Measurements from ENCODE around the gene FERMT3. TPM values are rescaled to one million over a fixed set of nuclear protein-coding genes. Genes with fewer than 3 reads are reported as not detected.

The FERMT3 gene
- total and polyA plus RNA-seq, 5 donors = 5.2 to 17.5 (median 10.9) TPM

- ATAC-seq (peak; percentile 1), DNase-seq (peak in 1 of 3 donors; percentile 61)
- Histone ChIP-seq H3K27me3 (ENCODE audit: control insufficient read depth, insufficient read depth) (no peaks in the 10 kb centered on the region), H3K4me1 (ENCODE audit: control insufficient read depth, insufficient read depth, low read length) (no peaks in the 10 kb centered on the region), H3K27ac (ENCODE audit: low read length) (peak overlapping the region; percentile 73), H3K4me3 (ENCODE audit: low read length) (peak overlapping the region; percentile 13), H3K9me3 (ENCODE audit: control insufficient read depth, low read length) (no peaks in the 10 kb centered on the region)
- WGBS = 71% methylated on average over 23 of the region's 23 CpGs
- intact Hi-C loops (cut with DNase I) = loop anchor here in 1 of 4 donors (5.0 kb wide), 1 partner anchor 94 kb away; the partner anchor contains the start of gene CATSPERZ
Measured at GRCh38 chr11:64208086-64208795, 1.7 kb downstream of the FERMT3 start.

GRCh38 chr11:64208796-64209562 lies 2.5 kb downstream of the FERMT3 start:
- no peaks in the 10 kb centered on the region for H3K27me3 ChIP-seq (ENCODE audit: control insufficient read depth, insufficient read depth)
- no peaks in the 10 kb centered on the region for H3K4me1 ChIP-seq (ENCODE audit: control insufficient read depth, insufficient read depth, low read length)
- WGBS = 83% methylated on average over 18 of the region's 18 CpGs
- intact Hi-C loops (cut with DNase I) = loop anchor here in 1 of 4 donors (5.0 kb wide), 1 partner anchor 93 kb away; the partner anchor contains the start of gene CATSPERZ
- no peak for ATAC-seq
- DNase-seq = no peak
- H3K27ac ChIP-seq (ENCODE audit: low read length) = no peak overlapping the region
- H3K9me3 ChIP-seq (ENCODE audit: control insufficient read depth, low read length) = no peaks in the 10 kb centered on the region
- no peak overlapping the region for H3K4me3 ChIP-seq (ENCODE audit: low read length)

GRCh38 chr11:64209563-64209843 lies 3.0 kb downstream of the FERMT3 start:
- intact Hi-C loops (cut with DNase I) = loop anchor here in 1 of 4 donors (5.0 kb wide), 1 partner anchor 93 kb away; the partner anchor contains the start of gene CATSPERZ

GRCh38 chr11:64210301-64211020 lies 3.9 kb downstream of the FERMT3 start:
- DNase-seq (peak in 1 of 3 donors; percentile 47), ATAC-seq (no peak)
- H3K27ac ChIP-seq (ENCODE audit: low read length) = no peak overlapping the region
- no peak overlapping the region for H3K4me3 ChIP-seq (ENCODE audit: low read length)
- WGBS = 94% methylated on average over 24 of the region's 24 CpGs
- intact Hi-C loops (cut with DNase I) = no loop called here
- H3K9me3 ChIP-seq (ENCODE audit: control insufficient read depth, low read length) = no peaks in the 10 kb centered on the region
- no peaks in the 10 kb centered on the region for H3K4me1 ChIP-seq (ENCODE audit: control insufficient read depth, insufficient read depth, low read length)
- H3K27me3 ChIP-seq (ENCODE audit: control insufficient read depth, insufficient read depth) = no peaks in the 10 kb centered on the region

More at GRCh38 chr11:64209563-64209843, 3.0 kb downstream of the FERMT3 start:
- Histone ChIP-seq H3K9me3 (ENCODE audit: control insufficient read depth, low read length) (no peaks in the 10 kb centered on the region), H3K27ac (ENCODE audit: low read length) (no peak overlapping the region), H3K4me3 (ENCODE audit: low read length) (no peak overlapping the region), H3K4me1 (ENCODE audit: control insufficient read depth, insufficient read depth, low read length) (no peaks in the 10 kb centered on the region), H3K27me3 (ENCODE audit: control insufficient read depth, insufficient read depth) (no peaks in the 10 kb centered on the region)
- DNase-seq (no peak), ATAC-seq (no peak)
- 82% methylated on average over 8 of the region's 8 CpGs for WGBS

- no peaks in the 10 kb centered on the region for H3K27me3 ChIP-seq (ENCODE audit: control insufficient read depth, insufficient read depth)
- intact Hi-C loops (cut with DNase I) = no loop called here
- ATAC-seq = no peak
- H3K27ac ChIP-seq (ENCODE audit: low read length) = no peak overlapping the region
- H3K9me3 ChIP-seq (ENCODE audit: control insufficient read depth, low read length) = no peaks in the 10 kb centered on the region
- H3K4me1 ChIP-seq (ENCODE audit: control insufficient read depth, insufficient read depth, low read length) = no peaks in the 10 kb centered on the region
- no peak overlapping the region for H3K4me3 ChIP-seq (ENCODE audit: low read length)
- 89% methylated on average over 30 of the region's 30 CpGs for WGBS
- DNase-seq = peak in 1 of 3 donors; percentile 63
Measured at GRCh38 chr11:64211181-64211872, 4.8 kb downstream of the FERMT3 start.

- WGBS = 86% methylated on average over 6 of the region's 6 CpGs
- Histone ChIP-seq H3K27ac (ENCODE audit: low read length) (no peak overlapping the region), H3K27me3 (ENCODE audit: control insufficient read depth, insufficient read depth) (no peaks in the 10 kb centered on the region), H3K4me3 (ENCODE audit: low read length) (no peak overlapping the region), H3K4me1 (ENCODE audit: control insufficient read depth, insufficient read depth, low read length) (no peaks in the 10 kb centered on the region), H3K9me3 (ENCODE audit: control insufficient read depth, low read length) (no peaks in the 10 kb centered on the region)
- intact Hi-C loops (cut with DNase I) = no loop called here
- DNase-seq = no peak
- no peak for ATAC-seq
Measured at GRCh38 chr11:64216879-64217278, 10.4 kb downstream of the FERMT3 start.

- 75% methylated on average over 11 of the region's 11 CpGs for WGBS
- H3K9me3 ChIP-seq (ENCODE audit: control insufficient read depth, low read length) = no peaks in the 10 kb centered on the region
- intact Hi-C loops (cut with DNase I) = no loop called here
- no peak overlapping the region for H3K4me3 ChIP-seq (ENCODE audit: low read length)
- ATAC-seq (peak in 1 of 2 donors; percentile 8), DNase-seq (peak in 1 of 3 donors; percentile 57)
- H3K27ac ChIP-seq (ENCODE audit: low read length) = no peak overlapping the region
- H3K4me1 ChIP-seq (ENCODE audit: control insufficient read depth, insufficient read depth, low read length) = no peaks in the 10 kb centered on the region
- H3K27me3 ChIP-seq (ENCODE audit: control insufficient read depth, insufficient read depth) = no peaks in the 10 kb centered on the region
Measured at GRCh38 chr11:64218628-64219353, 12.3 kb downstream of the FERMT3 start.

GRCh38 chr11:64219354-64219684 lies 12.8 kb downstream of the FERMT3 start:
- peak; percentile 5 for ATAC-seq
- no peak overlapping the region for H3K27ac ChIP-seq (ENCODE audit: low read length)
- H3K4me1 ChIP-seq (ENCODE audit: control insufficient read depth, insufficient read depth, low read length) = no peaks in the 10 kb centered on the region
- DNase-seq = peak in 1 of 3 donors; percentile 57
- intact Hi-C loops (cut with DNase I) = no loop called here
- no peaks in the 10 kb centered on the region for H3K9me3 ChIP-seq (ENCODE audit: control insufficient read depth, low read length)
- no peaks in the 10 kb centered on the region for H3K27me3 ChIP-seq (ENCODE audit: control insufficient read depth, insufficient read depth)
- H3K4me3 ChIP-seq (ENCODE audit: low read length) = no peak overlapping the region
- WGBS = 83% methylated on average over 7 of the region's 7 CpGs

- H3K27ac ChIP-seq (ENCODE audit: low read length) = no peak overlapping the region
- 90% methylated on average over 10 of the region's 10 CpGs for WGBS
- ATAC-seq (no peak), DNase-seq (peak in 1 of 3 donors; percentile 52)
- no peaks in the 10 kb centered on the region for H3K4me1 ChIP-seq (ENCODE audit: control insufficient read depth, insufficient read depth, low read length)
- intact Hi-C loops (cut with DNase I) = no loop called here
- H3K4me3 ChIP-seq (ENCODE audit: low read length) = no peak overlapping the region
- no peaks in the 10 kb centered on the region for H3K9me3 ChIP-seq (ENCODE audit: control insufficient read depth, low read length)
- no peaks in the 10 kb centered on the region for H3K27me3 ChIP-seq (ENCODE audit: control insufficient read depth, insufficient read depth)
Measured at GRCh38 chr11:64219755-64220154, 13.2 kb downstream of the FERMT3 start.

- no peaks in the 10 kb centered on the region for H3K27me3 ChIP-seq (ENCODE audit: control insufficient read depth, insufficient read depth)
- H3K9me3 ChIP-seq (ENCODE audit: control insufficient read depth, low read length) = no peaks in the 10 kb centered on the region
- H3K4me1 ChIP-seq (ENCODE audit: control insufficient read depth, insufficient read depth, low read length) = peaks cover 3% of the 10 kb centered on the region
- peak in 1 of 2 donors; percentile 3 for ATAC-seq
- no peak overlapping the region for H3K27ac ChIP-seq (ENCODE audit: low read length)
- intact Hi-C loops (cut with DNase I) = no loop called here
- 91% methylated on average over 17 of the region's 17 CpGs for WGBS
- no peak overlapping the region for H3K4me3 ChIP-seq (ENCODE audit: low read length)
- peak in 1 of 3 donors; percentile 39 for DNase-seq
Measured at GRCh38 chr11:64220271-64220670, 13.8 kb downstream of the FERMT3 start.

All from right cardiac atrium (tissue), 5 donors.